GM21786 (cell line): ENCODE measurements around the gene TLE6.
"Not testable (repeated sequence)": the region's sequence is repeated elsewhere in the genome, so short reads cannot be mapped to it uniquely, and the experiment has no call there.

Source experiments
- ATAC-seq: cut with Tn5 transposase; IDR thresholded peaks from one replicate; pipeline ENCODE4 v1.9.1; 2021; ENCODE audit not compliant: unreplicated experiment

The TLE6 gene

GRCh38 chr19:3001235-3001800 is 24.0 kb downstream of the TLE6 start:
- ATAC-seq, result no peak

DNA sequence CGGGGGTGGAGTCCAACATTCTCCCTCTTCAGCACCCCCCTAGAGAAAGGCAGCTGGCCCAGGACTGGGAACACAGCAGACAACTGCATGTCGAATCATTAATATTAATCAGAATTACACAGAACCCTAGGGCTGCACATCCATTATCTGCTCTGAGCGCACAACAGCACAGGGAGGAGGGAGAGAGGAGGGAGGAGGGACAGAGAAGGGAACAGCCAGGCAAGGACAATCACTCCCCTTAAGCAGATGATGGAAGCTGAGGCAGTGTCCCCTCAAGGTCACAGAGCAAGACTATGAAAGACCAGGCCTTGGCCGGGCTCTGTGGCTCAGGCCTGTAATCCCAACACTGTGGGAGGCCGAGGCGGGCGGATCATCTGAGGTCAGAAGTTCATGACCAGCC is 25.7 kb downstream of the TLE6 start:
- no peak for ATAC-seq

GRCh38 chr19:3004522-3004921 is 27.2 kb downstream of the TLE6 start:
- ATAC-seq, result no peak

DNA sequence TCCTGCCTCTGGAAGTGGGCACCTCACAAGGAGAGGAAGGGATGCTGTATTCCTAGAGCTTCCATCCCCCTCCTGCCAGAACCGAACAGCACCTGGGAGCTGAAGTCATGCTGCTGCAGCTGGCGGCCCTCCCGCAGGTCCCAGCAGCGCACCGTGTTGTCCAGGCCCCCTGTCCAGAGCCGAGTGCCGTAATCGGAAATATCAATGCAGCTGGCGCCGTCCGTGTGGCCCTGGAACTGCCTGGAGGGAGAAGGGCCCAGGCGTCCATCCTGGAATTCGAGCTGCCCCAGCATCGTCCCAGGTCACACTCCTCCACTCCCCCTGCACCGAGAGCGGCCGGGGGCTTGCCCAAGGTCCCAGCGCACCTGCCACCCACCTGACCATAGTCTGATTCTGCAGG is 28.0 kb downstream of the TLE6 start:
- ATAC-seq, result no peak

- no peak for ATAC-seq
Observed at GRCh38 chr19:3006075-3006767, 28.9 kb downstream of the TLE6 start.

GRCh38 chr19:3007975-3008374 is 30.6 kb downstream of the TLE6 start:
- ATAC-seq, result no peak

DNA sequence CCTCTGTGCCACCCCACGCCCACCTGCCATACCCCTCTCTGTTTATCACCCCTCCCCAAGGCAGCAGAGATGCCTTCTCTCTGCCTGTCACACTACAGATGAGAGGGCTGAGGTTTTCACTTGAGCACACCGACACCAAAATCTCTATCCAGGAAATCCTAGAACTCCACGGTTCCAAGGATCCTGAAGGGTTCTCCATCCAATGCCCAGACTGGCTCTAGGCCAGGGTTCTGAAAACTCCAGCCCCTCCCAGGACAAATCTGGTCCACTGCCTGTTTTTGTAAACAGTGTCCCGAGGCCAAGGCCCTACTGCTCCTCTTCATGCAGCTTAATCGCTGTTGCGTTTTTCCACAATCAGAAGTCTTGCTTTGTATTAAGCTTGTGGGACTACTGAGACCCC is 31.6 kb downstream of the TLE6 start:
- no peak for ATAC-seq

DNA sequence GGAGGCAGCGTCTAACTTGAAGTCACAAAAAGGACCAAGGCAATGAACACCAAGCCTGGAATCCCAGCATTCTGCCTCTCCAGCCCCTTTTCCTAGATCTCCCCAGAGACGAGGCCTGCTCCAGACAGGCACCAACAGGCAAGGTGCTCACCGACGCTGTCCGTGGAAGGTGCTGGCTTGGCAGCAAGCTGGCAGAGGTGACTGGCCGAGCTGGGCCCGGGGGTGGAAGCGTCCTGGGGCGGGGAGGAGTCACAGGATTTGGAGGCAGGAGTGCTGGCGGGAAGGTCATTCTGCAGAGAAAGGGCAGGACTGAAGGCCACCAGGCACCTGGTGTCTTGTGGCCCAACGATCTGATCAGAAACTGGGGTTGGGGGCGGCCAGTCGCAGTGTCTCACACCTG is 33.5 kb downstream of the TLE6 start:
- ATAC-seq, result no peak

DNA sequence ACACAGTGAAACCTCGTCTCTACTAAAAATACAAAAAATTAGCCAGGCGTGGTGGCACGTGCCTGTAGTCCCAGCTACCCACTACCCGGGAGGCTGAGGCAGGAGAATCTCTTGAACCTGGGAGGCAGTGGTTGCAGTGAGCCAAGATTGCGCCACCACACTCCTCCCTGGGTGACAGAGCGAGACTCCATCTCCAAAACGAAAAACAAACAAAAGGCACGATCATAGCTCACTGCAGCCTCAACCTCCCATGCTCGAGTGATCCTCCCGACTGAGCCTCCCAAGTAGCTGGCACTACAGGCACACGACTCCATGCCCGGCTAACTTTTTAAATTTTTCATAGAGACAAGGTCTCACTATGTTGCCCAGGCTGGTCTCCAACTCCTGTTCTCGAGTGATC is 34.7 kb downstream of the TLE6 start:
- not testable (repeated sequence) for ATAC-seq

DNA sequence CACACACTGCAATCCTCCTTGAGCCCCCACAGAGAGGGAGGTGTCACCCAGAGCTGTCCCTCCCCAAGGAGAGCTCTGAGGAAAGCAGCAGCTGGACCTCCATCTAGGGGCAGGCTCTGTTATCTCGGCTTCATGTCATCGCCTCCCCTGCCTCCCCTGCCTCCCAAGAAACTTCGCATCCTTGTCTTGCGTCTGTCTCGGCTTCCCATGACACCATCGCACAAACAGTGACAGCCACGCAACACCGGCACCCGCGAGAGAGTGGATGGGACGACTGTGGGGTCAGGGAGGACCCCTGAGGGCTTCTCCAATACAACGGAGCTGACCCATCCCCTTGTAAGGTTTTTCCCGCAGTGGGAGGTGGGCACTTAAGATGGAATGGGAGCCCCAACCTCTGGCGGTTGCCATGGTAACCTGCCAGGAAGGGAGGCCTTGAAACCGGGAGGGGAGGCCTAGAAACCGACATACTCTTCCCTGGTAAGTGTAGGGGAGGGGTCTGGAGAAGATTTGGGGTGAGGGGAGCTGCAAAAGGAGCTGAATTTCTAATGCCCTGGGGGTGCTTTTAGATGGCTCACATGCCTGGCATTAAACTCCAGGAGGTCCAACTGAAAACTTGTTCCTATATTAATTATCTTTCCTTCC is 35.4 kb downstream of the TLE6 start:
- ATAC-seq, result no peak

GRCh38 chr19:3013263-3013725 is 35.9 kb downstream of the TLE6 start:
- ATAC-seq, result no peak

- no peak for ATAC-seq
Observed at GRCh38 chr19:3014135-3014534, 36.8 kb downstream of the TLE6 start.

DNA sequence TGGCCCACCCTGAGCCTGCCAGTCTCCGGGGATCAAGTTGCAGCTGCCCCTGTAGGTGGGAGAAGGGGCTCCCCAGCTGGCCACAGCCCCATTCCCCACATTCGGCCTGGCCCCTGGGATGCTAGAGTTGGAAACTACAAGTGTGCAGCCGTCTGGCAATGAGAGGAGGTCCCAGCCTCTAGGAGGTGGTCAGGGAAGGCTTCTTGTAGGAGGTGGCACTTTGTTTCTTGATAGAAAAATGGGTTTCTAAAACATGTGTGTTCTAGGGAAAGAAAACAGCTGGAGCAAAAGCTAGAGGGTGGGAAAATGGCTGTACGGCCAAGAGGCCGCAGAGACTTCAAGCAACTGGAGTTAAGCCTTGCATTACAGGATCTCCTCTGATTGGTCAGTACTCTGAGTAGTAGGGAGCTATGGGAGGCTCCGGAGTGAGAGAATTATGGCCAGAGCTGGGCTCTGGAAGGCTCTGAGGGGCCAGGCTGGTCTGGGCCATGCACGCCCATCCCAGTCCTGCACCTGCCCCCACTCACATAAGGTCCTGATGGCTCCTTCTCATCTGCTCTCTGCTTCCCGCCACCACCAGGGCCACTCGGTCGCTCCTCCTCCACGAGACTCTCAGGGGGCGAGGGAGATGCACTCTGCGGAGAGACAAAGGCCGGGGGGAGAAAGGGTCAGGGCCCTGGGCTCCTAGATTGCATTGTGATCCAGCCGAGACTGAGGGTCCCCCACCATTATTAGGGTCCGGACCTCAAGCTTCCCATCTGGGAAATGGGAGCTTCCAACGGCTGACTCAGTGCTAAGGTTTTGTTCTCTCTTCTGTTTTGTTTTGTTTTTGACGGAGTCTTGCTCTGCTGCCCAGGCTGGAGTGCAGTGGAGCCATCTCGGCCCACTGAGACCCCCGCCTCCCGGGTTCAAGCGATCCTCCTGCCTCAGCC is 38.0 kb downstream of the TLE6 start:
- ATAC-seq, result no peak

DNA sequence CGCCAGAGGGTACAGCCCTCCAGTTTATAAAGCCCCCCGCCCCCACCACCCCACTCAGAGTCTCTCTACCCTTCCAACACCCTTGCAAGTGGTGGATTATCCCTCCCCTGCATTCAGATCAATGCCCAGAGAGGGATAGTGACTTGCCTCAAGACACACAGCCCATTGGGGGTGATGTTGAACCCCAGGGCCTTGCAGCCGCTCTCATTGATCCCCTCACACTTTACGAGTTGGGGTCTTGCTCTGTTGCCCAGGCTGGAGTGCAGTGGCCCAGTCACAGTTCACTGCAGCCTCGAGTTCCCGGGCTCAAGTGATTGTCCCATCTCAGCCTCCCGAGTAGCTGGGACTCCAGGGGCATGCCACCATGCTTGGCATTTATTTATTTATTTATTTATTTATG is 40.6 kb downstream of the TLE6 start:
- no peak for ATAC-seq

GRCh38 chr19:3019211-3019854 is 42.0 kb downstream of the TLE6 start:
- ATAC-seq, result no peak

GRCh38 chr19:3020321-3020960 is 43.1 kb downstream of the TLE6 start:
- no peak for ATAC-seq

GRCh38 chr19:3024509-3024869 is 47.1 kb downstream of the TLE6 start:
- ATAC-seq, result no peak

DNA sequence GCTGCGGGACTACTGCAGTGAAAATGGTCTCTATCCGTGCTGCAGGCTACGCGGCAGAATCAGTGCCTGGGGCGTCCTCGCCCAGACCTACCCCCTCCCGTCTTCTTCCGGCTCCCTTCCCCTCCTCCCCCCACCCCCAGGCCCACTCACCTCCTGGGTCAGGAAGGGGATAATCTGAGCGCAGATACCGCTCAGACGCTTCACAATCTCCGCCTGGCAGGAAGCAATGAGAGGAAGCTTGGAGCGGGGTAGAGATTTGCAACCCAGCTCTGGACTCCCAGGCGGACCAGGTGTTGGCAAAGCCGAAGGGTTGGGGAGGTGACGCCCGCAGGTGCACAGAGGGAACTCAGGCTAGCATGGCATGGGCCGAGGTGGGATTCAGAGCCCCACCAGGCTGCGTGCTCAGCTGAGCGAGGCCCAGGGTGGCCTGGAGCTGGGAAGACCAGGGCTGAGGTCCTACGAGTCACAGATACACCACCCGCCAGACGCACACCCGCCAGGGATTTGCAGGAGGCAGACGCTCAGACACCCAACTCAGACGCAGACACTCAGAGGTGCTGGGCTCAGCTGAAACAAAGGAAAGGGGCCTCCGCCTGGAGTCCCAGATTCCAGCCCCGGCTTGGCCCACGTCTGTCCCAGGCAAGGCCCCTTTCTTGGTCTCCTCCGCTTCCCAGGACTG is 47.6 kb downstream of the TLE6 start:
- no peak for ATAC-seq

DNA sequence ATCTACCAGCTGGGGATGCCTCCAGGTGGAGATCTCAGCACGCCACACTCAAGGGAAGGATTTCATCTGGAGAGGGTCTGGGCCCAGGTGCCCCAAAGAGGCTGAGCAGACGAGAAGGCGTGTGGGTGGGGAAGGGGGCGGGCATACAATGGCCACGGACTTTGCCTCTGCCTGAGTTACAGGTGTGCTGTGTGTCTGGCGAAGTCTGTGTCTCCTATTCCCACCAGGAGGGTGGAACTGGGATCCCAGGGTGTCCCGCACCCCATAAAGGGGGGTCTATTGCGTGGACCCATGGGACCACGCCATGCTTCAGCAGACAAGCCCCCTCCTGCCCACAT is 48.2 kb downstream of the TLE6 start:
- ATAC-seq, result no peak

DNA sequence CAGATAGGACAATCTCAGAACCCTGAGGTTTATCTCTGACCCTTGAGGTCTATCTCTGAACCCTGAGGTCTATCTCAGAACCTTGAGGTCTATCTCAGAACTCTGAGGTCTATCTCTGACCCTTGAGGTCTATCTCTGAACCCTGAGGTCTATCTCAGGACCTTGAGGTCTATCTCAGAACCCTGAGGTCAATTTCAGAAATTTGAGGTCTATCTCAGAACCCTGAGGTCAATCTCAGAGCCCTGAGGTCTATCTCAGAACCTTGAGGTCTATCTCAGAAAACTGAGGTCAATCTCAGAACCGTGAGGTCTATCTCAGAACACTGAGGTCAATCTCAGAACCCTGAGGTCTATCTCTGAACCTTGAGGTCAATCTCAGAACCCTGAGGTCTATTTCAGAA is 49.4 kb downstream of the TLE6 start:
- no peak for ATAC-seq
